CD4-positive, alpha-beta T cell treated with Interleukin-4 for 1 hour (primary cell): ENCODE data around the gene ARHGAP15.
A peak's percentile ranks its signal among the peaks of the same experiment; 100 is the strongest.

Experiments
- DNase-seq, 2 donors: peaks; one replicate each; pipeline ENCODE4 v3.0.0-alpha.2; 2020 to 2022

ARHGAP15 gene

DNA sequence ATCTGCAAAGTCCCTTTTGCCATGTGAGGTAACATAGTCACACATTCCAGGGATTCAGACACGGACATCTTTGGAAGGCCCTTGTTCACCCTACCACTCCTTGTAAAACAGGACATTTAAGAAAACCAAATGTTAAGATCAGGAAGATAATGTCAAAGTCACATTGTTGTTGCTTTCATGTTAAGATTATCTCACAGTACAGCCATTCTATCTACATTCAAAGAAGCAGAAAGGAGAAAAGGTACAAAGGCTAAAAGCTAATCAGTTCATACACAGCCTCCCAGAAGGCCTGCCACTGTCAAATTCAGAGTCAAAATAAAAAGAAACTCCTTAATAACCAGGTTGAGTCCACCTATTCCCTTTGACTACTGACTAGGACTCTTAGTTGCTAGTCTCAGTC, 573.7 kb downstream of the ARHGAP15 start:
- DNase-seq, result no peak

DNA sequence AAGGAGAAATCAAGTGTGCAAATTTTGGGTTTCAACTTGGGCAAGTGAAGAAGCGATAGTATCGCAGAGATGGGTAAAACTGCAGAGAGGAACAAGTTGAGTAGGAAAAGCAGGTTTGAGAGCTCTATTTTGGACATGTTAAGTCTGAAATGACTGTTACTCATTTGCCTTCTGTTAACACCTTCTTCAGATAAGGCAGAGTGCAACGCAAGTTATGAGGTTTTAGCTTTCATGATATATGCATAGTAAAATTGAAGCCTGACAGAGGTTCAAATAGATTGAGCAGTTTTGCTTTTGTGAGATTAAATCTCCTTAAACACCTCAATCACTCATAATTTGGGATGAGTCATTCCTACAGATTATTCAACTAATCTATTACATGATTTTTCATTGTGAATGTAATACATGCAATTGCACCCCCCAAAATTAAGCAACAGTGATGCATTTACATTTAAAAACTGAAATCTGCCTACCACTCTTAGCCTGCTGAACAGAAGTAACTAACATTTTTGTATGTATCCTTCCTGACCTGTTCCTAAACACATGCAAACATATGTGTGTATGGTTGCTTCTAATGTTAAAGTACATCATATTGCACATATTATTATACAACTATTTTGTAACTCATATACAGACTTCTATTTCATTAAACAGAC, 575.4 kb downstream of the ARHGAP15 start:
- no peak for DNase-seq

DNA sequence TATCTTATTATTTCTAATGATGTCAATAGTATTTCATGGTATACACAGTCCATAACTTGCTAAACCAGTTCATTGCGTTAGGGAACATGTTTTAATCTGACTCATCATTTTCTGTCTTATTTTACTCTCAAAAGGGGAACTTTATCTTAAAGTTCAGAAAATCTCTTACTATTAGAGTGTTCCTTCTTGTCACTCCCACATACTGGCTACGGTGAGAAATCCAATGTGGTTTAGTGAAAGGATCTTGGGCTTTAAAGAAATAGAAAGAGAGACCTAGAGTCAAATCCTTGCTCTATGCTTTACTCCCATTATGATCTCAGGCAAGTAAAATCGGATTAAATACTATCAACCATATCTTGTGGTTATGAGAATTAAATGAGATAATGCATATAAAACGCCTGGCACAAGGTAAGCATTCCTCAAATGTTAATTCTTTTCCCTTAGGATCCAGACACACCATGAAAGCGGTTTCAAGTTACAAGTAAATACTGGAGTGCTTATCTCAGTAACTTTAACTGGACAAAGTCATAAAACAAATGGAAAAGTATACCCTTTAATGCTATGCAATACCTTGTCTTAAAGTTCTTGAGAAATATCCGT, 576.0 kb downstream of the ARHGAP15 start:
- no peak for DNase-seq

DNA sequence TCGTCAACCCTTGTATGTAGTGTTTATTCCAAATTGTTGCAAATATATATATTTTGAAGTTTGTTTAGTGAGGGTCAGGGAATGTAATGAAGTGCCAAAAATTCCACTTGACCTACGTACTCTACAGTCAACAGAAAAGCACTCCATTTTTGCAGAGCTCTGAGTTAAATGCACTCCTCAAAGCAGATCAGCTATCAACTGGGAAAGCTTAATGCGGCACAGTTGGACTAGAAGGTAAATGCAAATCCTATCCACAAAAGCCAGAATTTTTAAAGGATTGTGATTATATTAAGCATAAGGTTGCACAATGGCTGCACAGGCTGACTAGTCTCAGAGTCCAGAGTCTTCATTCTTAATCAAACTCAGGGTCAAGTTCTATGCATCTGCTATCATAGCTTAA, 577.1 kb downstream of the ARHGAP15 start:
- no peak for DNase-seq

DNA sequence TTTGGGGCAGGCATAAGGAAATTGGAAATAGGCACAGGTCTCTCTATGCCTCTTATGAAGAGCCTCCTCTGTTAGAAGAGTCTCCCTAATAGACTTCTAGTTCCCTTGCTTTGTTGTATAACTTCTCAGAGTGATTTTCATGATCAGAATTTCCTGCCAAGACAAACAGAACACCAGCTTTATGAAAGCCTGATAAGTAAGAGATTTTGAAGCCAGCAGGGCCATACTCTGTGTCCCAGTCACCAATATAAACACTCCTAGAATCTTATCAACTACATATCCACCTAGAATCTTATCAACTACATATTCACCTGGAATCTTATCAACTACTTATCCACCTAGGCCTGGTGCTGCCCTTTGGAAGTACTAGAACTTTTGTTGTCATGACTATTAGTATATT, 579.5 kb downstream of the ARHGAP15 start:
- DNase-seq, result no peak

DNA sequence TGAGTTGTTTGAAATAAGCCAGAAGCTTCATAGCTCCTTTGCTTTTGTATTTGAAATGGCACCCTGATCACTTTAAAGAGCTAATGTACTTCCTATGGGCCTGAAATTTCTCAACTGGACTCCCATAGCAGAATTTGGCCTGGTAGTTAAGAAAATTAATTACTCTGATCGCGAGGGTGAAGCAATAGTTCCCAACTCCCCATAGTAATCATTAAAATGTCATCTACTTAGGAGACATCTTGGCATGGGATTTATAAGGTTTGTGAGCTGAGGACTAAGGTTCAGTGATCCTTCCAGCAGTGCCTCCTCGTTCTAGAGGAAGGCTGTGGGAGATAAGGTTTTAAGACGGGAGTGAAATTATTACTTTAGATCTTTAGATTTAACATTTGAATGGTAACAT, 581.0 kb downstream of the ARHGAP15 start:
- DNase-seq, result no peak

DNA sequence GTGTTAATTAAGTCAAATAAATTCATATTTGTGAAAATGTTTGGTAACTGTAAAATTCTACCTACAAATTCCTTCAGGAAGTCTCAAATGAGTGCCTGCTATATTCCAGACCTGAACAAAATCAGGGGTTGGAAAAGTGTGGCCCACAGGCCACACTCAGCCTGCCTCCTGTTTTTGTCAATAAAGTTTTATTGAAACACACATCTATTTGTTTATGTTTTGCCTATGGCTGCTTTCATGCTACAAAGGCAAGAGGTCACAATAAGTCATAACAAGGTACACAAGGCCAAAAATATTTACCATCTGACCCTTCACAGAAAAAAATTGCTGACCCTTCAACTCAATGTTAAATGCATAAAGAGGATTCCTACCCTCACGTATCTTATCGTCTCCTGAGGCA, 581.7 kb downstream of the ARHGAP15 start:
- no peak for DNase-seq

DNA sequence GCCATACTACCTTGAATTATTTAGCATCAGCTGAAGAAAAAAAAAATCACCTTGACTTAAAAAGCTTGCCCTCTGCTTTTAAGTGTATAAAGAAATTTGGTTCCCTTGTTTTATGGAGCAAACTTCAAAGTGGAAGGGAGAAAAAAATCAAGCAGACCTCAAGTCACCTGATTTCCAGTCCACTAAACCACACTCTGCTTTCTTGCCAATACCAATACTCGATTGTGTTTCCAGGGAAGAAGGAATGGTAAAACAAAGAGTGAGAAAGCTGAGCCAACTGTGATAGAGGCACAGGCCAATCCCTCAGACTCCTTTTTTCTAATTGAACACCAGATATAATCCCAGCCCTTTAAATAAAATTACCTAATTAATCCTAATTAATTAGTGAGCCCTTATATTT, 587.3 kb downstream of the ARHGAP15 start:
- no peak for DNase-seq

DNA sequence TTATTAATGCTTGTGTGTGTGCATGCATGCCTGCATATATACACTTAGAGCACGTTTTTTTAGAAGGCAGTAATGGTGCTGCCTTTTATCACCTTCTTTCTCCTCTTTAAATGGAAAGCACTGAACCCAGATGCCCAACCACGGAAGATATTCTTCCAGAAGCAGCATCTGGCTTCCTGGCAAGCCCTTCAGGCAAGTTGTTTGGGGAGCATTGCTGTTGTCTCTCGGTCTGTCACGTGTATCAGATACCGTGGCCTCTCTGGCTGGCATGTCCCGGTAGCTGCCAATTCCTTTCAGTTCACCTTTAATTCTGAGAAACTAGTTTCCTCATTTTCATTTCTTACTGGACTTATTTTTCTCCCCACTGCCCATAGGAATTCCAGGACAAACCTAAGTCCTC, 587.8 kb downstream of the ARHGAP15 start:
- no peak for DNase-seq

DNA sequence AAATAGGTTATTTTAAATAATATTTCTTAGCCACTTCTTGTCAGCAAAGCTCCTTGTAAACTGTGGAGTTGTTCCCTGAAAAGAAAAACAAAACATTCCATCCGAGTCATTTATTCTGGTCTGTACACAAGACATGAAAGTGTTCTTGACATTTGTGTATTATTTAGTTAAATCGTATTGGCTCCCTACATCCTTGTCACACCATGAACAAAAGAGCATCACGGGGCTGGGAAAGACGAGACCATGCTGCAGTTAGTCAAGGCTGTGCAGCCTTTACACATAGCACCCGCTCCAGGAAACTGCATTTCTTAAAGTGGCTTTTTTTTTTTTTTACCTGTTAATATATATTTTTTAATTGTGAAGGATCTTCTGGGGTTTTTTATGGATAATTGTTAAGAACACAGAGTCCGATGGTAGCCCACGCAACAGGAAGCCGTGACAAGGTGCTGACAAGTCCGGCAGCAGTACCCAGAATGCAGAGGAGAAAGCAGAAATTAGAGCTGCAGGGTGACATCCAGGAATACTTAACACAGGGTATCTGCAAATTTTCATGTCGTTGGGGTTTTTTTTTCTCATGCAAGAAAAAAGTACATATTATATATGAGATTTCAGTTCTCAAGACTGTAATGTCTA, 588.4 kb downstream of the ARHGAP15 start:
- DNase-seq, result no peak

DNA sequence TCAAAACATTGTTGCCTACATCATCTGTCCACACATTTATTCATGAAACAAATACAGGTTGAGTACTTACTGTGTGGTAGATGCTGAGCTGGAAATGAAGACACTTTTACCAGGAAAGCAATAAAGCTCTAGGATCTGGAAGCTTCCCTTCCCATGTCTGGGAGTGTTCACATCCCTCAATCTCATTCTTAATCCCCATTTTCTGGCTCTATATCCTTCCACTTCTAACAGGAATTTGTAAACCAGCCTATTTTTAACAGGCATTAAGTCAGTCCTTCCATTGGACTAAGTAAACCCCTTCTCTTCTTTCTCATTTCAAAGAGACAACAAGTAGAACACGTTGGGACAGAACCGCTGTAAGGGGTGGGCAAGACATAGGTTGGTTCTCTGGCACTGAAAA, 589.5 kb downstream of the ARHGAP15 start:
- DNase-seq, result no peak

DNA sequence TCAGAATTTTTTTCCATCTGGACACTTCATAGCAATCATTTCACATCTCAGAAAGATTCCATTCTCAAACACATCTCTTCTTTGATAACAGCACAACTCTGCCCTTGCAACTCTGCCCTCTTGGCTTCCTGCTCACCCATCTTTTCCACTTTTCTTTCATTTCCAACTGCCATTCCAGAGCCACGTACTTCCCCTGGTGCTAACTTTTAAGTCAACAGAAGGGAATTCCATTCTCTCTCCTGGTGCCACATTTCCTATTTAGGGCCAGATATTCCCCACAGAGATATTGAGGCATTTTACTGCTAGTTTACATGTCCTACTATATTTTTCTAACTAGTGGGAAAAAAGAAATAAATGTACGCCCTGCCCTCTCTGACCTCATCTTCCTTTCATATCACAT, 590.2 kb downstream of the ARHGAP15 start:
- no peak for DNase-seq

DNA sequence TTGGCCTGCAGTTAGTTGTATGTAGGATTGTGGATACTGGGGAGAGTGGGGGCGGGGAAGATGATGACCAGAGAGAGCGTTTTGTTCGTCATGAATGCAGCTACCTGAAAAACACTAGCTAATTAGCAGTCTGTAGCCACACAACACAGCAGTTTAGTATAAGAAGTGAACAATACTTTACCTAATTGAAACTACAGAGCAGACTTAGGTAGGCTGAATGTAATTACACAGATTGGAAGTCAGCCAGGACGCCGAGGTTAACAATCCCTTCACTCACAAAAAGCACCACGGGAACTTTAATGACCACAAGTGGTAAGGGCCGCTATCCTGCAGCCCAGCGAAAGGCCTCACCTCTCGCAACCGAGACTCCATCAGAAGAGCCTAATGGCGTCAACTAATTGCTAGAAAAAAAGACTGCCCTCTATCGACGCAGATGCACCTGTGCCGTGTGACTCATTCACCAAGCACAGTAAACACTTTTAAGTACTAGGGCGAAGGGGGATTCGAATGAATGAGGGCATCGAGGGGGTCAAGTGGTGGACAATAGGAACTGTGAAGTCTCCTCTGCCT, 591.0 kb downstream of the ARHGAP15 start:
- DNase-seq, result no peak

DNA sequence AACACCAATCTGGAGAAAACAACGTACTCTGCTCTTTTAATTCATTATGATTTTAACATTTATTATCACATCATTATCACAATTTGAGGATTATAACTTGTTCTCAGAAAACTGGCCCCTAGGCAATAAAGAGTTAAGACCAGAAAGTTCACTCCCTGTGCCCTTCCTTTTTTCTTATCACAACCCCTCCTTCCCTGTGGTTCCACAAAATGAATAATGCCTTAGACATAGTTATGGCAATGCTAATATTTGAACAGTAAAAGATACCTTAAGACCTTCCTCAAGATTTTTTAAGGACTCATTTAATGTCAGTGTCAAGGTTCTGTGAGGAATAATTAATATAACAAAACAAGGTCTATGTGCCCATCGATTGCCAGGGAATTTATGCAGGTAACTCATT, 596.2 kb downstream of the ARHGAP15 start:
- DNase-seq, result no peak

DNA sequence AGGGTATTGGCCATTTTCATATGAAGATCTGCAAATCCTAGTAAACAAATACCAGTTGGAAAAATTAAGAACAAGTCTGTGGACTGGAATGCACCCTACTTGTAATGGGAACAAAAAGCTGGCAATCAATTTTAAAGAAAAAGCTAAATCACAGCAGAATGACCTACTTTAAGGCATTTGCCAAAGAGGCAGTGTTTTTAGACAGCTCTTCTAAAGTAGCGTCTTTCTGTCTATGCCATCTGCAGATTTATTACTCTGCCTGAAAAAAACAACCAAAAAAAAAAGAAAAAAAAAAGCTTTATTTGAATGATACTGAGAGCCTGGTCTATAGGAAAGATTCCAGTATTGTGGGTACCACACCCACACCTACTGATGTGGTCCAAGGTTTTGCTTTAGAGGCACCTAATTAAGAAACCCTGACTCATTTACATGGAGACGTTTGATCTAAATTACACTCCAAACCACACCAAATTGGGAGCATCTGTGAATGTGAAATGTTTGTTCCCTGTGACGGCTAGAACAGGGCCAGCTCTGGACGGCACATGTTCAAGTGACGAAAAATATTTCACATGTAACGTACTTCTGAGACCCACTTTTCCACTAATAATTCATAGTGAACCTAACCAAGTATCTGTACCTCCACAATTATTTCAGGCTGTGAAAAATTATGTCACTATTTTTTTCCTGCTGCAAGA, 597.1 kb downstream of the ARHGAP15 start:
- no peak for DNase-seq

DNA sequence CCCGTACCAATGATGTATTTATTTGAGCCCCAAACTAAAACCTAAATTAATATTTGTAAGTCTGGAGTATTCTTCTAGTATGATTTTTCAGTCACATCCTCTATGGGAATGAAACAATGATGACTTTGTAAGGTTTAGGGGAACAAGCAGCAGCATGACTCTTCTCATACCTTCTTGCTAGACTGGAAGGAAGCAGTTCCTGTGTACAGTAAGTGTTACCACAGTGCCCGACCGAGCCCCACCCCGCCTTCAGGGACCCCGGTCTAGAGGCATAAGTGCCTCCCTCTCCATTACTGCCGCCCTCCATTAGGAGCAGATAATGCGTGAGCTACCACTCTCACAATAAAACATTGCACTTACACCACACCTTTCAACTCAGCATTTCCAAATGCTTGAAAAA, 599.3 kb downstream of the ARHGAP15 start:
- DNase-seq, result peak in 1 of 2 donors; percentile 10

DNA sequence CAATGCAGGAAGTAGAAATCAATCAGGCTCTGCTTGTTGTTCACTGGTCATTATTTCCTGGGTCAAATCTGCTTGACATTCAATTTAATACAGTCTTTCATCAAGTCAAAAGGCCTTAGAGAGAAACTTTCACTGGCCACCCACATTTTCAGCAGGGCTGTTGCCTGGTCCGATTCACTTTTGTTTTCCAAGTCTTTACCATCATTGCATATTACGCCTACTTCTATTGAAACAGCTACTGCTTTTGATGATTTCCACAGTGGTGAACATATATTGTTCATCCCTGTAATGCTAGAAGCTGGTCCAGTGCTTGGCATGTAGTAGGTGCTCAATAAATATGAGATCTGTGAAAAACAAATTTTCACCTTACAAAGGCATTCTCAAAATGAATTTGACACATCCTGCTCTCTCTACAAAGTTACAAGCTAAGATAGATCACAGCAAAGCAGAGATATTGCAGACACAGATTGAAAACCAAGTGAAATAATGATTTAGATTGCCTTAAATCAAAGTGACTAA, 600.1 kb downstream of the ARHGAP15 start:
- DNase-seq, result no peak

DNA sequence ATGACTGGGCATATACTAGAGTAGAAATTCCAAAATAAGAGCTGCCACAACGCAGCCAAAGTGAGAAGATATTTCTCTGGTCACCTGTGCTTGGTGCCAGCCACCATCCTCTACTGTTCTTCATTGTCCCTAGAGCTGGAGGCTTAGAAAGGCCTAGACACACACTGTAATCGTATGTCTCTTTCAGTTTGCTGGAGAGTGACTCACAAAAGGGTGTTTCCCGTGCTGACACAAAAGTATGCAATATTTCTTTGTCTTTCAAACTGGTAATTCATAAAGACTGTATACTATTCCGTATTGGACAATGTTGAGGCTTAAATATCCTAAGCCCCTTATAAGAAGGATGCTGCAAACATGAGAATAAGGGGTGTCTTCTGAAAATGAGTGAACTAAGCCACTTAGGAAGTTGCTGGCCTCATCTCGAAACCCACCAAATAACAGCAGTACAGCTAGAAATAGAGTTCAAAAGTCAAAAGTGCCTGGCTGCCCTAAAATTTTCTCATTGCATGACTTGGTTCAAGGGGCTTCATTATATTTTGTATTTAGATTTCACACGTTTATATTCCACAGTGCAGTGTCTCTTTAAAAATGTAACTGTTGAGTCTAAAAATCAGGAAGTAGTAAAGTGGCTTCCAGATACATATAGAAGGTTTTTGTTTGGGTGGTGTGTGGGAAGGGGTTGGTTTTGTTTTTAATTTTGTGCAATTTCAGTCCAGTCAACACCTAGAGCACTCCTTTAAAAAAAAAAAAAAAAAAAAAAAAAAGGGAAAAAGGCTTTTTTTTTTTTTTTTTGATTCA, 601.1 kb downstream of the ARHGAP15 start:
- peak in 1 of 2 donors; percentile 16 for DNase-seq

DNA sequence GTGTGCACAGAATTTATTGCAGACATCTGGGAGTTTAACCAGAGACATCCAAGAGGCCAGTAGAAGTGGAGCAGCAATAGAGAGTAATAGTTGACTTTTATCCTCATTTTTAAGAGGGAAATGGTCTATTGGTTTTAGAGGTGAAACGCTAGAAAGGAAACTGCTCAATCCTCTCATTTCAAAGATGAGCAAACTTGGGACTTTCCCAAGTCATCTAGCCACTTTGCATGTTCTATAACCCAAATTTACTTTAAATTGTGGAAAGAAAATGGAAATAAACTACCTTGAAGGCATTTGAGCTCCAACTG, 601.7 kb downstream of the ARHGAP15 start:
- no peak for DNase-seq

DNA sequence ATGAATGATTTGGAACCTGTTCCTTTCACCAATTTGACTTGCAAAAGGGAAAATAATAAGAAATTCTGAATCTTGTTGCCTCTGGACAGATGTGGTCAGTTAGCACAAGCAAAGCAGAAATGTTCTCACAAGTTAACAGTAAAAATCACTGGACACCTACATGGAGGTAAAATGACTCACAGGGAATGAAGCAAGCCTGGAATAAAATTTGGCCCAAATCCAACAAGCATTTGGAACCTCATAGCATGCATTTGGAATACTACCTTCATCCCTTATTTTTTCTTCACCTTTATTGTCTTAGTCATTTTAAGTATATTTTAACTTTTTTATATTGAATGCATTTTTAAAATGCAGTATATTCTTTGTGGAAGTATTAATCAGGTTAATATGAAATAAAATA, 602.9 kb downstream of the ARHGAP15 start:
- no peak for DNase-seq

DNA sequence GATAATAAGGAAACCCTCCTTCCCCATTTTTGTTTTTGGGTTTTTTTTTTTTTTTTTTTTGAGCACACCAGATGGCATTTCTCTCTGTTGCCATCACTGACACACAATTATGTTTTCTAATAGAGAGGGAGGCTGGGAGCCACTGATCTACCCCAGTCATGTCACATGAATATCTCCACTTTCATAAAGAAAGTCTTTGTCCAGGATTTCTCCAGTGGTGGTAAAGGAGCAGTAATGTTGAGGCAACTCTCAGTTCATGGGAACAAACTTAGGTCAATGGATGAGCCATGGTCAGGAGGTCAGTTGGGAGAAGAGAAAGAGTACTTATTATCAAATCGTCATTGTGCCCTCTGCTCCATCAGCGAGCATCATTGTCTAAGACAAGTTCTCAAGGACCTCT, 603.7 kb downstream of the ARHGAP15 start:
- no peak for DNase-seq

DNA sequence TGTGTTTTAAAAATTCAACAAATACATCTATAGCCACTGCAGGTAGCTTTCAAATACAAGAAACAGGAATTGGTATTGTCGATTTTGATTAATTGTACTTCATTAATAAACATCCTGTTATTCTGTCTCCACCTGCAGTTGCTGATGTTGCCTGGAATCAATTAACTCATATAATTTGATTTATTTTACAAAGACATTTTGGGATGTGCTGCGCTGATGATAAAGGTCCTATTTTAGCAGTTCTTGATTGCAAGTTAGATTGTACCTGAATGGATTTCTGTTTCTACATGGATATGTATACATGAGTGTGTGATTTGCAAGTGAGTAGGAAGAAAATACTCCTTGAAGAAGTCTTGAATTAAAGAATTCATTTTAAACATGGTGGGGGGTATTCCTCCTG, 605.3 kb downstream of the ARHGAP15 start:
- DNase-seq, result no peak

DNA sequence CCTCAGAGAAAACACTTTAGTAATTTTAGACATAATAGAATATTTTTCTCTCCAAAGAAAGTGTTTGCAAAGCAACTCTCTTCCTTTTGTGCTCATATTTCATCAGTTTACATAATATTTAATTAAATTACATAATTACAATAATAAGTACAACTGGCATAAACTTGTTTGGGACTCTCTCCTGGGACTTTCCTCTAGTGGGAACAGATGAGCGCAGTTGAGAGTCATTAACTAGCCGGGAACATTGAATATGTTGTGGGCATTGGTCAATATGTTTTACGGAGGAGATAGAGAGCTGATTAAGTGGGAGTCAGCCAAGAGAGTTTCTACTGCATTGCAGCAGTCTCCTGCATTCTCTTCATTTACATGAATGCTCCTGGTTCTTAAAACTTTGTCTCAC, 607.7 kb downstream of the ARHGAP15 start:
- no peak for DNase-seq
